ENCODE measurements around the gene VOPP1. TPM values are rescaled to one million over a fixed set of nuclear protein-coding genes. Genes with fewer than 3 reads are reported as not detected.

Gene VOPP1
- total and polyA plus RNA-seq, 9 of the 15 experiments (the other 6 are each of a cell fraction or from before 2014, with no cell fraction given) = 8.2 to 45.8 (median 31.2) TPM

DNA sequence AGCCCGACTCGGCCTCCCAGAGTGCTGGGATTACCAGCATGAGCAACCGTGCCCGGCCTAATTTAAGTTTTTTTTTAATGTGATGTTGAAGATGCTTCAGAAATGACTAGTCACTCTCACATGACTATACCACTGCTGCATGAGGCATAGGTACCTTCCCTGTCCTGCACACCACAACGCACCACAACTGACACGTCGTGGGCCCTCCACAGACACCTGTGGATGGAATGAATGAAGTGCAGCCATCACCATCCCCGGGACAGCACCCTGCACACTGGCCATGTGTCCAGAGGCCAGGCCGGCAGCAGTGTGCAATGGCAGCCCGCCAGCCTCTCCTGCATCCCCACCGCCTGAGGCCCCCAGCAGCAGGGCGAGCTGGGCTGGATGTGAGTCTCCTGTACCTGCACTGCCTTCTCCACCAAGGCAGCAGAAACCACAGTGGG, 55.1 kb downstream of the VOPP1 start:
- Histone ChIP-seq H3K4me3 (no peak overlapping the region), H3K9ac (ENCODE audit: insufficient read depth in 1 of 2, low read depth in 2 of 2, low read length in 2 of 2) (no peak overlapping the region; a peak in 1 of 4 replicates), H3K36me3 (ENCODE audit: control insufficient read depth, insufficient read depth, low read length) (peaks cover 29% of the 10 kb centered on the region; the same call in 2 of the 3 replicates), H2AFZ (ENCODE audit: low read depth, low read length) (no peak overlapping the region), H3K4me1 (replicated peaks in 1 of 2; ENCODE audit: control insufficient read depth in 2 of 2, insufficient read depth in 2 of 2, low read length in 2 of 2) (0 out of 5 replicates have a peak, but pooled peaks cover 0 to 2% of the 10 kb centered on the region in 2 experiments), H3K79me2 (ENCODE audit: control insufficient read depth, insufficient read depth, low read length) (no peaks in the 10 kb centered on the region), H3K9me1 (ENCODE audit: control insufficient read depth, insufficient read depth, low read length) (peaks cover 2% of the 10 kb centered on the region), H3K27me3 (ENCODE audit: control insufficient read depth in 2 of 2, insufficient read depth in 2 of 2, low read length in 2 of 2) (no peaks in the 10 kb centered on the region), H3K4me2 (ENCODE audit: insufficient read depth, low read length) (no peak overlapping the region), H4K20me1 (replicated peaks; ENCODE audit: control insufficient read depth, insufficient read depth, low read length) (no peaks in the 10 kb centered on the region), H3K27ac (ENCODE audit: extremely low read depth, low read depth, low read length) (no peak overlapping the region), H3K9me3 (replicated peaks; ENCODE audit: control insufficient read depth, insufficient read depth, low read depth, low read length) (no peaks in the 10 kb centered on the region)
- intact Hi-C loops (cut with micrococcal nuclease) (no loop called here), in situ Hi-C loops (cut with MboI) (no loop called here)
- BruUV-seq (replicated peaks) = no TSS peak
- CTCF ChIA-PET (ENCODE audit: low intra/inter-chr PET ratio) = no interaction called here
- WGBS (ENCODE audit: insufficient coverage, low coverage, missing lambda C conversion rate) = 85% methylated on average over 10 of the region's 12 CpGs
- no peak for DNase-seq (ENCODE audit: extremely low read depth in 1 of 4, low spot score in 3 of 4)
- POLR2A ChIA-PET = no interaction called here
- ATAC-seq = no peak
- no peak for FAIRE-seq
- TF ChIP-seq POLR2H (tag; IDR thresholded peaks at IDR 0.05; ENCODE audit: low read depth) (no peak), TARDBP (IDR thresholded peaks at IDR 0.05) (no peak), ZFP1 (CRISPR knock-in tag; IDR thresholded peaks at IDR 0.05) (no peak), HMG20A (CRISPR knock-in tag; conservative IDR thresholded peaks at IDR 0.05) (no peak), SMARCE1 (IDR thresholded peaks at IDR 0.05) (no peak), SREBF1 (IDR thresholded peaks at IDR 0.05; ENCODE audit: borderline replicate concordance, low read depth, low read length) (no peak), ZNF407 (IDR thresholded peaks at IDR 0.05; ENCODE audit: low read depth) (no peak)
- TF ChIP-seq, protein P1, sequence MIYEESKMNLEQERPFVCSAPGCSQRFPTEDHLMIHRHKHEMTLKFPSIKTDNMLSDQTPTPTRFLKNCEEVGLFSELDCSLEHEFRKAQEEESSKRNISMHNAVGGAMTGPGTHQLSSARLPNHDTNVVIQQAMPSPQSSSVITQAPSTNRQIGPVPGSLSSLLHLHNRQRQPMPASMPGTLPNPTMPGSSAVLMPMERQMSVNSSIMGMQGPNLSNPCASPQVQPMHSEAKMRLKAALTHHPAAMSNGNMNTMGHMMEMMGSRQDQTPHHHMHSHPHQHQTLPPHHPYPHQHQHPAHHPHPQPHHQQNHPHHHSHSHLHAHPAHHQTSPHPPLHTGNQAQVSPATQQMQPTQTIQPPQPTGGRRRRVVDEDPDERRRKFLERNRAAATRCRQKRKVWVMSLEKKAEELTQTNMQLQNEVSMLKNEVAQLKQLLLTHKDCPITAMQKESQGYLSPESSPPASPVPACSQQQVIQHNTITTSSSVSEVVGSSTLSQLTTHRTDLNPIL (CRISPR knock-in tag; IDR thresholded peaks at IDR 0.05) = no peak
- TF ChIP-seq, protein P2, sequence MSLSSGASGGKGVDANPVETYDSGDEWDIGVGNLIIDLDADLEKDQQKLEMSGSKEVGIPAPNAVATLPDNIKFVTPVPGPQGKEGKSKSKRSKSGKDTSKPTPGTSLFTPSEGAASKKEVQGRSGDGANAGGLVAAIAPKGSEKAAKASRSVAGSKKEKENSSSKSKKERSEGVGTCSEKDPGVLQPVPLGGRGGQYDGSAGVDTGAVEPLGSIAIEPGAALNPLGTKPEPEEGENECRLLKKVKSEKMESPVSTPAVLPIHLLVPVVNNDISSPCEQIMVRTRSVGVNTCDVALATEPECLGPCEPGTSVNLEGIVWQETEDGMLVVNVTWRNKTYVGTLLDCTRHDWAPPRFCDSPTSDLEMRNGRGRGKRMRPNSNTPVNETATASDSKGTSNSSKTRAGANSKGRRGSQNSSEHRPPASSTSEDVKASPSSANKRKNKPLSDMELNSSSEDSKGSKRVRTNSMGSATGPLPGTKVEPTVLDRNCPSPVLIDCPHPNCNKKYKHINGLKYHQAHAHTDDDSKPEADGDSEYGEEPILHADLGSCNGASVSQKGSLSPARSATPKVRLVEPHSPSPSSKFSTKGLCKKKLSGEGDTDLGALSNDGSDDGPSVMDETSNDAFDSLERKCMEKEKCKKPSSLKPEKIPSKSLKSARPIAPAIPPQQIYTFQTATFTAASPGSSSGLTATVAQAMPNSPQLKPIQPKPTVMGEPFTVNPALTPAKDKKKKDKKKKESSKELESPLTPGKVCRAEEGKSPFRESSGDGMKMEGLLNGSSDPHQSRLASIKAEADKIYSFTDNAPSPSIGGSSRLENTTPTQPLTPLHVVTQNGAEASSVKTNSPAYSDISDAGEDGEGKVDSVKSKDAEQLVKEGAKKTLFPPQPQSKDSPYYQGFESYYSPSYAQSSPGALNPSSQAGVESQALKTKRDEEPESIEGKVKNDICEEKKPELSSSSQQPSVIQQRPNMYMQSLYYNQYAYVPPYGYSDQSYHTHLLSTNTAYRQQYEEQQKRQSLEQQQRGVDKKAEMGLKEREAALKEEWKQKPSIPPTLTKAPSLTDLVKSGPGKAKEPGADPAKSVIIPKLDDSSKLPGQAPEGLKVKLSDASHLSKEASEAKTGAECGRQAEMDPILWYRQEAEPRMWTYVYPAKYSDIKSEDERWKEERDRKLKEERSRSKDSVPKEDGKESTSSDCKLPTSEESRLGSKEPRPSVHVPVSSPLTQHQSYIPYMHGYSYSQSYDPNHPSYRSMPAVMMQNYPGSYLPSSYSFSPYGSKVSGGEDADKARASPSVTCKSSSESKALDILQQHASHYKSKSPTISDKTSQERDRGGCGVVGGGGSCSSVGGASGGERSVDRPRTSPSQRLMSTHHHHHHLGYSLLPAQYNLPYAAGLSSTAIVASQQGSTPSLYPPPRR (CRISPR knock-in tag; IDR thresholded peaks at IDR 0.05; ENCODE audit: borderline replicate concordance) = no peak
